ENCODE measurements around the gene ITIH4.

- TF ChIP-seq CTCF (IDR thresholded peaks at IDR 0.05) = no peak
- TF ChIP-seq POLR2AphosphoS5 (IDR thresholded peaks at IDR 0.05; ENCODE audit: insufficient read depth in 1 of 2, low read depth in 1 of 2) = no peak
- TF ChIP-seq POLR2A (IDR thresholded peaks at IDR 0.05) = no peak
Observed at GRCh38 chr3:52787246-52787645, 43.2 kb downstream of the ITIH4 start.
